ENCODE measurements around the gene KRTAP13-2. TPM values are rescaled to one million over a fixed set of nuclear protein-coding genes. Genes with fewer than 3 reads are reported as not detected.

The KRTAP13-2 gene
- total and polyA plus RNA-seq, 9 of the 15 experiments (the other 6 are each of a cell fraction or from before 2014, with no cell fraction given): not detected

DNA sequence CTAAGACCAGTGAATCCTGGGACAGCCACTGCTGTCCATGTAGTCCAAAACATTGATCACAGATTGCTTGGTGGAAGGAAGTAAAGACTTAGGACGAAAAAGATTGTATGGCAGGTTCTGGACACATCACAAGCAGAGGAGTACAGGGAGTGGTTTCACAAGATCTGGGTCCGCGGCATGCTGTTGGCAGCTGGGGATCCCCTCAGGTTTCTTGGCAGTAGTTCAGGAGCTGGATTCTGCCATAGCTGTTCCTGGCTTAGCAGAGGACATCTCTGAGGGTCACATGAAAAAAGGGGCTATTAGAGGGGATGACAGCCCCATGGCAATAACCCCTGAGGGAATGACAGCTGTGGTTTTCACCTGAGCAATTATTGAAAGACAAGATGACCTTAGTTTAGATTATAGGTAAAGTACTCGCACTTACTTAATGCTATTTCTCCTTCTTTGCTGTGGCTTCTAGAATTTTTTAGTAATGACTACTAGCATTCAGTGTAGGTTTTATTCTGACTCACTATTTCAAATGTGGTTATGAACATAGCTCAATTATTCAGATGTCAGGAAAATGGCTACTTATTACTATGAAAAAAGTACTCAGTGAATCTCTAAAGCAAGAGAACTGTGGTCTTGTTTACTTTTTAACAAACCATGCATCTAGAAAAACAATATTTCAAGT lies 42.7 kb downstream of the KRTAP13-2 start:
- in situ Hi-C loops (cut with MboI) (no loop called here), intact Hi-C loops (cut with micrococcal nuclease) (no loop called here)
- Histone ChIP-seq H3K36me3 (ENCODE audit: control insufficient read depth, insufficient read depth, low read length) (no peaks in the 10 kb centered on the region), H3K9me1 (ENCODE audit: control insufficient read depth, insufficient read depth, low read length) (no peaks in the 10 kb centered on the region), H3K9me3 (replicated peaks; ENCODE audit: control insufficient read depth, insufficient read depth, low read depth, low read length) (no peaks in the 10 kb centered on the region), H3K4me1 (replicated peaks in 1 of 2; ENCODE audit: control insufficient read depth in 2 of 2, insufficient read depth in 2 of 2, low read length in 2 of 2) (no peaks in the 10 kb centered on the region), H3K27ac (ENCODE audit: extremely low read depth, low read depth, low read length) (no peak overlapping the region), H3K9ac (ENCODE audit: insufficient read depth in 1 of 2, low read depth in 2 of 2, low read length in 2 of 2) (no peak overlapping the region), H3K4me3 (no peak overlapping the region), H2AFZ (ENCODE audit: low read depth, low read length) (no peak overlapping the region), H3K27me3 (ENCODE audit: control insufficient read depth in 2 of 2, insufficient read depth in 2 of 2, low read length in 2 of 2) (no peaks in the 10 kb centered on the region), H3K4me2 (ENCODE audit: insufficient read depth, low read length) (no peak overlapping the region), H3K79me2 (ENCODE audit: control insufficient read depth, insufficient read depth, low read length) (no peaks in the 10 kb centered on the region), H4K20me1 (replicated peaks; ENCODE audit: control insufficient read depth, insufficient read depth, low read length) (no peaks in the 10 kb centered on the region)
- TF ChIP-seq ZNF668 (CRISPR knock-in tag; IDR thresholded peaks at IDR 0.05): no peak
- TF ChIP-seq KDM4B (IDR thresholded peaks at IDR 0.05; ENCODE audit: borderline replicate concordance in 2 of 2, low read depth in 1 of 2): no peak
- TF ChIP-seq MTF1 (CRISPR knock-in tag; IDR thresholded peaks at IDR 0.05; ENCODE audit: borderline replicate concordance): no peak
- TF ChIP-seq, protein P1, sequence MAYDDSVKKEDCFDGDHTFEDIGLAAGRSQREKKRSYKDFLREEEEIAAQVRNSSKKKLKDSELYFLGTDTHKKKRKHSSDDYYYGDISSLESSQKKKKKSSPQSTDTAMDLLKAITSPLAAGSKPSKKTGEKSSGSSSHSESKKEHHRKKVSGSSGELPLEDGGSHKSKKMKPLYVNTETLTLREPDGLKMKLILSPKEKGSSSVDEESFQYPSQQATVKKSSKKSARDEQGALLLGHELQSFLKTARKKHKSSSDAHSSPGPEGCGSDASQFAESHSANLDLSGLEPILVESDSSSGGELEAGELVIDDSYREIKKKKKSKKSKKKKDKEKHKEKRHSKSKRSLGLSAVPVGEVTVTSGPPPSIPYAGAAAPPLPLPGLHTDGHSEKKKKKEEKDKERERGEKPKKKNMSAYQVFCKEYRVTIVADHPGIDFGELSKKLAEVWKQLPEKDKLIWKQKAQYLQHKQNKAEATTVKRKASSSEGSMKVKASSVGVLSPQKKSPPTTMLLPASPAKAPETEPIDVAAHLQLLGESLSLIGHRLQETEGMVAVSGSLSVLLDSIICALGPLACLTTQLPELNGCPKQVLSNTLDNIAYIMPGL (CRISPR knock-in tag; IDR thresholded peaks at IDR 0.05): no peak
- no peak for TF ChIP-seq ZNF77 (CRISPR knock-in tag; IDR thresholded peaks at IDR 0.05)
- no peak for TF ChIP-seq NFE2 (IDR thresholded peaks at IDR 0.05; ENCODE audit: low read depth)
- TF ChIP-seq, protein P2, sequence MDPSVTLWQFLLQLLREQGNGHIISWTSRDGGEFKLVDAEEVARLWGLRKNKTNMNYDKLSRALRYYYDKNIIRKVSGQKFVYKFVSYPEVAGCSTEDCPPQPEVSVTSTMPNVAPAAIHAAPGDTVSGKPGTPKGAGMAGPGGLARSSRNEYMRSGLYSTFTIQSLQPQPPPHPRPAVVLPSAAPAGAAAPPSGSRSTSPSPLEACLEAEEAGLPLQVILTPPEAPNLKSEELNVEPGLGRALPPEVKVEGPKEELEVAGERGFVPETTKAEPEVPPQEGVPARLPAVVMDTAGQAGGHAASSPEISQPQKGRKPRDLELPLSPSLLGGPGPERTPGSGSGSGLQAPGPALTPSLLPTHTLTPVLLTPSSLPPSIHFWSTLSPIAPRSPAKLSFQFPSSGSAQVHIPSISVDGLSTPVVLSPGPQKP (CRISPR knock-in tag; IDR thresholded peaks at IDR 0.05): no peak
- TF ChIP-seq, protein P3, sequence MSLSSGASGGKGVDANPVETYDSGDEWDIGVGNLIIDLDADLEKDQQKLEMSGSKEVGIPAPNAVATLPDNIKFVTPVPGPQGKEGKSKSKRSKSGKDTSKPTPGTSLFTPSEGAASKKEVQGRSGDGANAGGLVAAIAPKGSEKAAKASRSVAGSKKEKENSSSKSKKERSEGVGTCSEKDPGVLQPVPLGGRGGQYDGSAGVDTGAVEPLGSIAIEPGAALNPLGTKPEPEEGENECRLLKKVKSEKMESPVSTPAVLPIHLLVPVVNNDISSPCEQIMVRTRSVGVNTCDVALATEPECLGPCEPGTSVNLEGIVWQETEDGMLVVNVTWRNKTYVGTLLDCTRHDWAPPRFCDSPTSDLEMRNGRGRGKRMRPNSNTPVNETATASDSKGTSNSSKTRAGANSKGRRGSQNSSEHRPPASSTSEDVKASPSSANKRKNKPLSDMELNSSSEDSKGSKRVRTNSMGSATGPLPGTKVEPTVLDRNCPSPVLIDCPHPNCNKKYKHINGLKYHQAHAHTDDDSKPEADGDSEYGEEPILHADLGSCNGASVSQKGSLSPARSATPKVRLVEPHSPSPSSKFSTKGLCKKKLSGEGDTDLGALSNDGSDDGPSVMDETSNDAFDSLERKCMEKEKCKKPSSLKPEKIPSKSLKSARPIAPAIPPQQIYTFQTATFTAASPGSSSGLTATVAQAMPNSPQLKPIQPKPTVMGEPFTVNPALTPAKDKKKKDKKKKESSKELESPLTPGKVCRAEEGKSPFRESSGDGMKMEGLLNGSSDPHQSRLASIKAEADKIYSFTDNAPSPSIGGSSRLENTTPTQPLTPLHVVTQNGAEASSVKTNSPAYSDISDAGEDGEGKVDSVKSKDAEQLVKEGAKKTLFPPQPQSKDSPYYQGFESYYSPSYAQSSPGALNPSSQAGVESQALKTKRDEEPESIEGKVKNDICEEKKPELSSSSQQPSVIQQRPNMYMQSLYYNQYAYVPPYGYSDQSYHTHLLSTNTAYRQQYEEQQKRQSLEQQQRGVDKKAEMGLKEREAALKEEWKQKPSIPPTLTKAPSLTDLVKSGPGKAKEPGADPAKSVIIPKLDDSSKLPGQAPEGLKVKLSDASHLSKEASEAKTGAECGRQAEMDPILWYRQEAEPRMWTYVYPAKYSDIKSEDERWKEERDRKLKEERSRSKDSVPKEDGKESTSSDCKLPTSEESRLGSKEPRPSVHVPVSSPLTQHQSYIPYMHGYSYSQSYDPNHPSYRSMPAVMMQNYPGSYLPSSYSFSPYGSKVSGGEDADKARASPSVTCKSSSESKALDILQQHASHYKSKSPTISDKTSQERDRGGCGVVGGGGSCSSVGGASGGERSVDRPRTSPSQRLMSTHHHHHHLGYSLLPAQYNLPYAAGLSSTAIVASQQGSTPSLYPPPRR (CRISPR knock-in tag; IDR thresholded peaks at IDR 0.05; ENCODE audit: borderline replicate concordance): no peak
- TF ChIP-seq ZZZ3 (IDR thresholded peaks at IDR 0.05): no peak
- TF ChIP-seq TARDBP (IDR thresholded peaks at IDR 0.05): no peak
- TF ChIP-seq GABPA (tag; conservative IDR thresholded peaks at IDR 0.05; ENCODE audit: low read depth): no peak
- 0% methylated on average over 4 of the region's 4 CpGs for WGBS (ENCODE audit: insufficient coverage, low coverage, missing lambda C conversion rate)
- no peak for FAIRE-seq
- BruUV-seq (replicated peaks): no TSS peak
- no peak for DNase-seq (ENCODE audit: extremely low read depth in 1 of 4, low spot score in 3 of 4)
- ATAC-seq: no peak
- CTCF ChIA-PET (ENCODE audit: low intra/inter-chr PET ratio): no interaction called here
- POLR2A ChIA-PET: no interaction called here

All from K562 (cell line).